Activated CD4-positive, alpha-beta memory T cell treated with anti-CD3 and anti-CD28 coated beads, Interleukin-2, amount 10 ng/mL, durations not matched to agents 7 days and 5 days (primary cell): ENCODE data around the gene COA3. TPM values are rescaled to one million over a fixed set of nuclear protein-coding genes. Genes with fewer than 3 reads are reported as not detected.

Experiments
- CTCF ChIA-PET: fragments of 350-600 bp; sonication (Branson Sonifier 250); formaldehyde crosslinking; loops from one replicate; lab custom pipeline; 2021; ENCODE audit warnings: antibody characterized with exemption, inconsistent platforms; lab: Charles Lee
- POLR2A ChIA-PET: fragments of 350-600 bp; sonication (Branson Sonifier 250); formaldehyde crosslinking; loops from one replicate; lab custom pipeline; 2021; ENCODE audit warnings: antibody characterized with exemption; lab: Charles Lee
- DNase-seq: peaks from one replicate; pipeline ENCODE4 v3.0.0-alpha.2; 2020
- H3K27ac Mint-ChIP-seq: one replicate; pipeline ENCODE4 v1.8.0; 2021; ENCODE audit warnings: mild to moderate bottlenecking, mixed read lengths
- H3K27me3 Mint-ChIP-seq: one replicate; pipeline ENCODE4 v1.8.0; 2021; ENCODE audit warnings: mixed read lengths
- H3K36me3 Mint-ChIP-seq: one replicate; pipeline ENCODE4 v1.8.0; 2021; ENCODE audit warnings: low read depth, mixed read lengths
- H3K4me1 Mint-ChIP-seq: one replicate; pipeline ENCODE4 v1.8.0; 2021; ENCODE audit warnings: mixed read lengths
- H3K4me3 Mint-ChIP-seq: one replicate; pipeline ENCODE4 v1.8.0; 2021; ENCODE audit warnings: mild to moderate bottlenecking, mixed read lengths
- H3K9me3 Mint-ChIP-seq: one replicate; pipeline ENCODE4 v1.8.0; 2021; ENCODE audit warnings: mixed read lengths
- total RNA-seq, 2 experiments: library from RNA; stranded (reverse); gene quantifications; one replicate each; pipeline ENCODE4 v1.2.3, GENCODE V29; 2021

COA3 gene
- total RNA-seq, 2 experiments from 2014 or later: 35.1 to 37.0 TPM

- Mint-ChIP-seq H3K4me3 (no peak overlapping the region), H3K9me3 (no peaks in the 10 kb centered on the region), H3K4me1 (peaks cover 14% of the 10 kb centered on the region), H3K27ac (no peak overlapping the region), H3K27me3 (peaks cover 70% of the 10 kb centered on the region), H3K36me3 (peaks cover 8% of the 10 kb centered on the region)
- CTCF ChIA-PET: interaction anchor here (1.8 kb wide), 1 partner anchor 24 kb away, joined by 6 read pairs; no protein-coding TSS in a partner anchor
- POLR2A ChIA-PET: interaction anchor here (1.1 to 1.6 kb wide), 2 partner anchors 11 to 13 kb away, joined by 3 read pairs; partner anchors contain the start of gene COA3
- no peak for DNase-seq
Measured at GRCh38 chr17:42787266-42787665, 11.2 kb downstream of the COA3 start.

GRCh38 chr17:42784811-42785592 lies 13.5 kb downstream of the COA3 start:
- DNase-seq: no peak
- no peak overlapping the region for H3K4me3 Mint-ChIP-seq

GRCh38 chr17:42784409-42784808 lies 14.1 kb downstream of the COA3 start:
- H3K36me3 Mint-ChIP-seq: peaks cover 15% of the 10 kb centered on the region
- no peak overlapping the region for H3K27ac Mint-ChIP-seq
- ChIA-PET POLR2A (interaction anchor here (2.1 kb wide), 1 partner anchor 11 kb away, joined by 8 read pairs; the partner anchor contains the start of gene VPS25), CTCF (no interaction called here)
- no peak overlapping the region for H3K4me3 Mint-ChIP-seq
- no peaks in the 10 kb centered on the region for H3K9me3 Mint-ChIP-seq
- H3K4me1 Mint-ChIP-seq: peaks cover 15% of the 10 kb centered on the region
- peaks cover 68% of the 10 kb centered on the region for H3K27me3 Mint-ChIP-seq
- DNase-seq: no peak

More at GRCh38 chr17:42784811-42785592, 13.5 kb downstream of the COA3 start:
- Mint-ChIP-seq H3K27ac (no peak overlapping the region), H3K4me1 (peaks cover 14% of the 10 kb centered on the region), H3K27me3 (peaks cover 71% of the 10 kb centered on the region), H3K36me3 (peaks cover 10% of the 10 kb centered on the region), H3K9me3 (no peaks in the 10 kb centered on the region)
- CTCF ChIA-PET: no interaction called here
- POLR2A ChIA-PET: interaction anchor here (1.2 to 2.1 kb wide), 2 partner anchors 12 to 144 kb away, joined by 3 to 8 read pairs; partner anchors contain the start of gene VPS25

GRCh38 chr17:42783791-42784138 lies 14.7 kb downstream of the COA3 start:
- H3K4me3 Mint-ChIP-seq: no peak overlapping the region
- H3K4me1 Mint-ChIP-seq: peaks cover 15% of the 10 kb centered on the region
- peaks cover 22% of the 10 kb centered on the region for H3K36me3 Mint-ChIP-seq
- H3K27ac Mint-ChIP-seq: no peak overlapping the region
- ChIA-PET CTCF (interaction anchor here (1.0 kb wide), 1 partner anchor 20 kb away, joined by 3 read pairs; no protein-coding TSS in a partner anchor), POLR2A (interaction anchor here (1.3 kb wide), 1 partner anchor 10 kb away, joined by 5 read pairs; no protein-coding TSS in a partner anchor)
- H3K9me3 Mint-ChIP-seq: no peaks in the 10 kb centered on the region
- peaks cover 68% of the 10 kb centered on the region for H3K27me3 Mint-ChIP-seq
- no peak for DNase-seq

- CTCF ChIA-PET: interaction anchor here (1.0 kb wide), 1 partner anchor 20 kb away, joined by 3 read pairs; no protein-coding TSS in a partner anchor
- no peak overlapping the region for H3K27ac Mint-ChIP-seq
- peaks cover 15% of the 10 kb centered on the region for H3K4me1 Mint-ChIP-seq
- no peaks in the 10 kb centered on the region for H3K9me3 Mint-ChIP-seq
- POLR2A ChIA-PET: interaction anchor here (1.3 kb wide), 1 partner anchor 9 kb away, joined by 5 read pairs; no protein-coding TSS in a partner anchor
- no peak for DNase-seq
- peaks cover 65% of the 10 kb centered on the region for H3K27me3 Mint-ChIP-seq
- no peak overlapping the region for H3K4me3 Mint-ChIP-seq
- peaks cover 27% of the 10 kb centered on the region for H3K36me3 Mint-ChIP-seq
Measured at GRCh38 chr17:42783062-42783790, 15.3 kb downstream of the COA3 start.

- Mint-ChIP-seq H3K36me3 (peaks cover 33% of the 10 kb centered on the region), H3K4me1 (peaks cover 15% of the 10 kb centered on the region), H3K27me3 (peaks cover 59% of the 10 kb centered on the region), H3K9me3 (no peaks in the 10 kb centered on the region), H3K4me3 (no peak overlapping the region), H3K27ac (no peak overlapping the region)
- CTCF ChIA-PET: no interaction called here
- no peak for DNase-seq
- POLR2A ChIA-PET: interaction anchor here (0.6 to 1.3 kb wide), 4 partner anchors 8 to 182 kb away, joined by 3 to 6 read pairs (median 4); partner anchors contain the start of gene VPS25
Measured at GRCh38 chr17:42782166-42783061, 16.1 kb downstream of the COA3 start.

GRCh38 chr17:42781639-42782165 lies 16.8 kb downstream of the COA3 start:
- H3K36me3 Mint-ChIP-seq: peaks cover 37% of the 10 kb centered on the region
- peaks cover 51% of the 10 kb centered on the region for H3K27me3 Mint-ChIP-seq
- peaks cover 15% of the 10 kb centered on the region for H3K4me1 Mint-ChIP-seq
- CTCF ChIA-PET: interaction anchor here (1.0 kb wide), 1 partner anchor 203 kb away, joined by 4 read pairs; no protein-coding TSS in a partner anchor
- no peak for DNase-seq
- POLR2A ChIA-PET: interaction anchor here (0.6 to 0.9 kb wide), 3 partner anchors 8 to 183 kb away, joined by 3 to 6 read pairs (median 4); partner anchors contain the start of gene VPS25
- H3K9me3 Mint-ChIP-seq: no peaks in the 10 kb centered on the region
- no peak overlapping the region for H3K27ac Mint-ChIP-seq
- H3K4me3 Mint-ChIP-seq: no peak overlapping the region

GRCh38 chr17:42780851-42781638 lies 17.5 kb downstream of the COA3 start:
- Mint-ChIP-seq H3K27ac (no peak overlapping the region), H3K36me3 (peaks cover 40% of the 10 kb centered on the region), H3K4me3 (no peak overlapping the region), H3K4me1 (peaks cover 15% of the 10 kb centered on the region), H3K27me3 (peaks cover 47% of the 10 kb centered on the region), H3K9me3 (no peaks in the 10 kb centered on the region)
- CTCF ChIA-PET: interaction anchor here (1.0 kb wide), 1 partner anchor 203 kb away, joined by 4 read pairs; no protein-coding TSS in a partner anchor
- POLR2A ChIA-PET: interaction anchor here (1.2 kb wide), 1 partner anchor 43 kb away, joined by 4 read pairs; the partner anchor contains the start of gene BECN1
- DNase-seq: no peak

- peaks cover 19% of the 10 kb centered on the region for H3K4me1 Mint-ChIP-seq
- peaks cover 42% of the 10 kb centered on the region for H3K36me3 Mint-ChIP-seq
- no peak within 1 kb of the TSS for H3K27ac Mint-ChIP-seq
- no peaks in the 10 kb centered on the region for H3K9me3 Mint-ChIP-seq
- H3K4me3 Mint-ChIP-seq: no peak within 1 kb of the TSS
- no peak for DNase-seq
- ChIA-PET POLR2A (interaction anchor here (1.2 kb wide), 1 partner anchor 44 kb away, joined by 4 read pairs; the partner anchor contains the start of gene BECN1), CTCF (interaction anchor here (1.0 kb wide), 1 partner anchor 202 kb away, joined by 4 read pairs; no protein-coding TSS in a partner anchor)
- H3K27me3 Mint-ChIP-seq: peaks cover 38% of the 10 kb centered on the region
Measured at GRCh38 chr17:42779936-42780850, 18.3 kb downstream of the COA3 start, which contains the start of gene WNK4. Gene WNK4, plus strand, starts transcription at chr17:42780610. Its CDS starts 89 bp downstream, at chr17:42780699.

- H3K4me3 Mint-ChIP-seq: no peak overlapping the region
- peaks cover 22% of the 10 kb centered on the region for H3K4me1 Mint-ChIP-seq
- no peak overlapping the region for H3K27ac Mint-ChIP-seq
- CTCF ChIA-PET: no interaction called here
- POLR2A ChIA-PET: no interaction called here
- peaks cover 46% of the 10 kb centered on the region for H3K36me3 Mint-ChIP-seq
- no peak for DNase-seq
- H3K27me3 Mint-ChIP-seq: peaks cover 30% of the 10 kb centered on the region
- no peaks in the 10 kb centered on the region for H3K9me3 Mint-ChIP-seq
Measured at GRCh38 chr17:42779304-42779935, 19.1 kb downstream of the COA3 start.
